Panc1 (cell line): ENCODE measurements around the gene SIGLEC8. TPM values are rescaled to one million over a fixed set of nuclear protein-coding genes. Genes with fewer than 3 reads are reported as not detected.

Source experiments
- ATAC-seq: fragments of 200-7000 bp; cut with Tn5 transposase; 2 replicates; pipeline ENCODE4 v1.9.1; 2020; ENCODE audit warnings: mild to moderate bottlenecking, moderate library complexity
- BruUV-seq: library from RNA; stranded (reverse); fragments of 400-500 nt; replicated peaks from 2 replicates; lab custom pipeline; 2021; lab: Mats Ljungman, UMichigan
- CTCF ChIA-PET: fragments of 300-600 bp; sonication (Branson Sonifier 250); formaldehyde crosslinking; loops from one replicate; lab custom pipeline; 2022; ENCODE audit warnings: antibody characterized with exemption; lab: Charles Lee
- POLR2A ChIA-PET: fragments of 300-600 bp; sonication (Branson Sonifier 250); formaldehyde crosslinking; loops from one replicate; lab custom pipeline; 2022; ENCODE audit warnings: antibody characterized with exemption; lab: Charles Lee
- DNase-seq: peaks from one replicate; pipeline ENCODE4 v3.0.0-alpha.2; 2010; ENCODE audit warnings: low read depth, low spot score
- H3K27ac ChIP-seq: 2 replicates; pipeline ENCODE4 v1.5.1; 2011; ENCODE audit warnings: mild to moderate bottlenecking, low read length, inconsistent platforms
- H3K27me3 ChIP-seq: fragments of 200-500 bp; sonication (Bioruptor generic); 2 replicates; pipeline ENCODE4 v1.6.0; 2014; ENCODE audit warnings: low read length, inconsistent platforms; ENCODE audit not compliant: control insufficient read depth, insufficient read depth
- H3K36me3 ChIP-seq: fragments of 200-500 bp; sonication (Bioruptor generic); 2 replicates; pipeline ENCODE4 v1.5.1; 2014; ENCODE audit warnings: inconsistent platforms, mild to moderate bottlenecking, low read length, moderate library complexity; ENCODE audit not compliant: control insufficient read depth, insufficient read depth
- H3K4me1 ChIP-seq: 2 replicates; pipeline ENCODE4 v1.5.1; 2011; ENCODE audit warnings: inconsistent platforms, mild to moderate bottlenecking, low read length, moderate library complexity; ENCODE audit not compliant: control insufficient read depth, insufficient read depth
- H3K4me3 ChIP-seq, 2 experiments: 2 replicates each; pipeline ENCODE4 v1.5.1; 2011 to 2012; ENCODE audit warnings: low read depth in 2 of 2, low read length in 2 of 2, mild to moderate bottlenecking in 2 of 2, inconsistent platforms in 1 of 2, moderate library complexity in 1 of 2
- H3K9me3 ChIP-seq: fragments of 200-500 bp; sonication (Bioruptor generic); 2 replicates; pipeline ENCODE4 v1.5.1; 2014; ENCODE audit warnings: low read depth, mild to moderate bottlenecking, inconsistent platforms, low read length, moderate library complexity; ENCODE audit not compliant: control insufficient read depth, insufficient read depth
- POLR2AphosphoS5 ChIP-seq: IDR thresholded peaks from 2 replicates; pipeline ENCODE4 v1.6.1; 2012; ENCODE audit warnings: mild to moderate bottlenecking, low read depth, low read length, moderate library complexity
- SIN3A ChIP-seq: IDR thresholded peaks from 2 replicates; pipeline ENCODE4 v1.6.1; 2012; ENCODE audit warnings: low read depth, mild to moderate bottlenecking, low read length, moderate library complexity, borderline replicate concordance; ENCODE audit not compliant: insufficient read depth
- TCF7L2 ChIP-seq: IDR thresholded peaks from 2 replicates; pipeline ENCODE4 v1.6.1; 2011; ENCODE audit warnings: mild to moderate bottlenecking, low read depth, low read length, inconsistent platforms
- in situ Hi-C: cut with HindIII; loops from 2 replicates; pipeline ENCODE4 v1.10.0; 2016; ENCODE audit warnings: low sequenced_read_pairs, low pct_unique_long_range_greater_than_20kb
- intact Hi-C: fragments of 100-400 bp; cut with micrococcal nuclease; formaldehyde crosslinking; loops from one replicate; pipeline ENCODE4 v1.10.0; 2022; ENCODE audit not compliant: unreplicated experiment
- total RNA-seq: library from RNA; stranded (reverse); gene quantifications from one replicate; pipeline ENCODE4 v1.2.1, GENCODE V29; 2021; ENCODE audit not compliant: unreplicated experiment
- TF ChIP-seq, protein P1 (sequence below): fragments of 450-650 bp; IDR thresholded peaks from 2 replicates; pipeline ENCODE4 v1.5.1; 2017; ENCODE audit warnings: mild to moderate bottlenecking
- TF ChIP-seq, protein P2 (sequence below), 2 experiments: IDR thresholded peaks; 2 replicates each; pipeline ENCODE4 v1.6.1; 2011 to 2012; ENCODE audit warnings: low read depth in 2 of 2, control low read depth in 1 of 2, low read length in 1 of 2, mild to moderate bottlenecking in 1 of 2, moderate library complexity in 1 of 2; ENCODE audit not compliant: insufficient read depth in 1 of 2

The SIGLEC8 gene
- total RNA-seq, 1 experiment from 2014 or later: not detected

- no peak for TF ChIP-seq SIN3A
- TF ChIP-seq TCF7L2: no peak
- TF ChIP-seq, protein P1, sequence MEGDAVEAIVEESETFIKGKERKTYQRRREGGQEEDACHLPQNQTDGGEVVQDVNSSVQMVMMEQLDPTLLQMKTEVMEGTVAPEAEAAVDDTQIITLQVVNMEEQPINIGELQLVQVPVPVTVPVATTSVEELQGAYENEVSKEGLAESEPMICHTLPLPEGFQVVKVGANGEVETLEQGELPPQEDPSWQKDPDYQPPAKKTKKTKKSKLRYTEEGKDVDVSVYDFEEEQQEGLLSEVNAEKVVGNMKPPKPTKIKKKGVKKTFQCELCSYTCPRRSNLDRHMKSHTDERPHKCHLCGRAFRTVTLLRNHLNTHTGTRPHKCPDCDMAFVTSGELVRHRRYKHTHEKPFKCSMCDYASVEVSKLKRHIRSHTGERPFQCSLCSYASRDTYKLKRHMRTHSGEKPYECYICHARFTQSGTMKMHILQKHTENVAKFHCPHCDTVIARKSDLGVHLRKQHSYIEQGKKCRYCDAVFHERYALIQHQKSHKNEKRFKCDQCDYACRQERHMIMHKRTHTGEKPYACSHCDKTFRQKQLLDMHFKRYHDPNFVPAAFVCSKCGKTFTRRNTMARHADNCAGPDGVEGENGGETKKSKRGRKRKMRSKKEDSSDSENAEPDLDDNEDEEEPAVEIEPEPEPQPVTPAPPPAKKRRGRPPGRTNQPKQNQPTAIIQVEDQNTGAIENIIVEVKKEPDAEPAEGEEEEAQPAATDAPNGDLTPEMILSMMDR: no peak
- TF ChIP-seq POLR2AphosphoS5: no peak
- Histone ChIP-seq H3K36me3 (no peaks in the 10 kb centered on the region), H3K4me3 (no peak overlapping the region), H3K4me1 (no peaks in the 10 kb centered on the region), H3K9me3 (no peaks in the 10 kb centered on the region), H3K27me3 (peaks cover 12% of the 10 kb centered on the region), H3K27ac (no peak overlapping the region)
- intact Hi-C loops (no loop called here), in situ Hi-C loops (no loop called here)
- ATAC-seq: peak; percentile 56; the same call in 1 of the 2 replicates
- POLR2A ChIA-PET: no interaction called here
- no peak for DNase-seq
- CTCF ChIA-PET: no interaction called here
- BruUV-seq: no TSS peak
Observed at GRCh38 chr19:51440846-51441409, 17.3 kb downstream of the SIGLEC8 start.

DNA sequence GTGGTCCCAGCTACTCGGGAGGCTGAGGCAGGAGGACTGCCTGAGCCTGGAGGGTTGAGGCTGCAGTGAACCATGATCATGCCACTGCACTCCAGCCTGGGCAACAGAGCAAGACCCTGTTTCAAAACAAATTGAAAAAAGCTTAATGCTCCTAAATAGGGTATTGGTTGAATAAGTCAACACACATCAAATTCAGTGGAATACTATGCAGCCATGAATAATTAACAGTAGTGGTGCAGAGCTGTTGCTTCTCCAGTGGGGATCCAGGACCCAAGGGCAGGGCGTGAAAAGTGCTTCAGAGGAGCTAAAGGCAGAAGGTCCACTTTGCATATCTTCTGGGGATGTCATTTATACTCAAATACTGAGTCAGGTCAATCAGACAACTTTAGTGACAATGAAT, 18.2 kb downstream of the SIGLEC8 start:
- no peaks in the 10 kb centered on the region for H3K9me3 ChIP-seq
- H3K27me3 ChIP-seq: peaks cover 12% of the 10 kb centered on the region
- DNase-seq (no peak), ATAC-seq (no peak)
- in situ Hi-C loops: no loop called here
- no peak overlapping the region for H3K27ac ChIP-seq
- H3K36me3 ChIP-seq: no peaks in the 10 kb centered on the region
- H3K4me3 ChIP-seq: no peak overlapping the region
- TF ChIP-seq, protein P2, sequence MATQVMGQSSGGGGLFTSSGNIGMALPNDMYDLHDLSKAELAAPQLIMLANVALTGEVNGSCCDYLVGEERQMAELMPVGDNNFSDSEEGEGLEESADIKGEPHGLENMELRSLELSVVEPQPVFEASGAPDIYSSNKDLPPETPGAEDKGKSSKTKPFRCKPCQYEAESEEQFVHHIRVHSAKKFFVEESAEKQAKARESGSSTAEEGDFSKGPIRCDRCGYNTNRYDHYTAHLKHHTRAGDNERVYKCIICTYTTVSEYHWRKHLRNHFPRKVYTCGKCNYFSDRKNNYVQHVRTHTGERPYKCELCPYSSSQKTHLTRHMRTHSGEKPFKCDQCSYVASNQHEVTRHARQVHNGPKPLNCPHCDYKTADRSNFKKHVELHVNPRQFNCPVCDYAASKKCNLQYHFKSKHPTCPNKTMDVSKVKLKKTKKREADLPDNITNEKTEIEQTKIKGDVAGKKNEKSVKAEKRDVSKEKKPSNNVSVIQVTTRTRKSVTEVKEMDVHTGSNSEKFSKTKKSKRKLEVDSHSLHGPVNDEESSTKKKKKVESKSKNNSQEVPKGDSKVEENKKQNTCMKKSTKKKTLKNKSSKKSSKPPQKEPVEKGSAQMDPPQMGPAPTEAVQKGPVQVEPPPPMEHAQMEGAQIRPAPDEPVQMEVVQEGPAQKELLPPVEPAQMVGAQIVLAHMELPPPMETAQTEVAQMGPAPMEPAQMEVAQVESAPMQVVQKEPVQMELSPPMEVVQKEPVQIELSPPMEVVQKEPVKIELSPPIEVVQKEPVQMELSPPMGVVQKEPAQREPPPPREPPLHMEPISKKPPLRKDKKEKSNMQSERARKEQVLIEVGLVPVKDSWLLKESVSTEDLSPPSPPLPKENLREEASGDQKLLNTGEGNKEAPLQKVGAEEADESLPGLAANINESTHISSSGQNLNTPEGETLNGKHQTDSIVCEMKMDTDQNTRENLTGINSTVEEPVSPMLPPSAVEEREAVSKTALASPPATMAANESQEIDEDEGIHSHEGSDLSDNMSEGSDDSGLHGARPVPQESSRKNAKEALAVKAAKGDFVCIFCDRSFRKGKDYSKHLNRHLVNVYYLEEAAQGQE (IDR thresholded peaks at IDR 0.05; ENCODE audit: insufficient read depth in 1 of 2, low read depth in 2 of 2, low read length in 1 of 2): no peak
- BruUV-seq: no TSS peak
- no peaks in the 10 kb centered on the region for H3K4me1 ChIP-seq
- intact Hi-C loops: no loop called here
- CTCF ChIA-PET: interaction anchor here (0.5 to 0.6 kb wide), 3 partner anchors 19 to 221 kb away, joined by 3 to 6 read pairs (median 3); no protein-coding TSS in a partner anchor
- POLR2A ChIA-PET: no interaction called here

GRCh38 chr19:51439021-51439465, 19.2 kb downstream of the SIGLEC8 start:
- no TSS peak for BruUV-seq
- in situ Hi-C loops: no loop called here
- H3K36me3 ChIP-seq: no peaks in the 10 kb centered on the region
- no peaks in the 10 kb centered on the region for H3K9me3 ChIP-seq
- TF ChIP-seq, protein P1: no peak; the same call in 1 of the 2 replicates
- TF ChIP-seq, protein P2 (IDR thresholded peaks at IDR 0.05; ENCODE audit: insufficient read depth in 1 of 2, low read depth in 2 of 2, low read length in 1 of 2): no peak
- no peak for TF ChIP-seq POLR2AphosphoS5
- TF ChIP-seq SIN3A: no peak
- TF ChIP-seq TCF7L2: no peak
- DNase-seq (no peak), ATAC-seq (no peak)
- H3K27me3 ChIP-seq: peaks cover 12% of the 10 kb centered on the region
- no peak overlapping the region for H3K27ac ChIP-seq
- ChIA-PET CTCF (no interaction called here), POLR2A (no interaction called here)
- intact Hi-C loops: no loop called here
- no peaks in the 10 kb centered on the region for H3K4me1 ChIP-seq
- H3K4me3 ChIP-seq: no peak overlapping the region
